Suprapubic skin (tissue), 4 donors: ENCODE data around the gene OR9I1.

Experiments used
- CTCF ChIP-seq, 2 donors: fragments of 200-600 bp in 1 of 2; fragments of 450-650 bp in 1 of 2; sonication (generic) in 1 of 2; IDR thresholded peaks; one replicate each; pipeline ENCODE4 v1.5.1; 2016 to 2019; ENCODE audit warnings: antibody characterized with exemption in 2 of 2, mild to moderate bottlenecking in 1 of 2, moderate library complexity in 1 of 2
- EP300 ChIP-seq: sonication (generic); formaldehyde crosslinking; IDR thresholded peaks from one replicate; pipeline ENCODE4 v1.6.1; 2017; ENCODE audit warnings: antibody characterized with exemption
- POLR2A ChIP-seq, 2 donors: fragments of 450-650 bp; IDR thresholded peaks; one replicate each; pipeline ENCODE4 v1.6.1; 2017; ENCODE audit warnings: antibody characterized with exemption in 2 of 2, mild to moderate bottlenecking in 2 of 2, moderate library complexity in 2 of 2
- POLR2AphosphoS5 ChIP-seq, 3 donors: sonication (generic); formaldehyde crosslinking; IDR thresholded peaks; one replicate each; pipeline ENCODE4 v1.6.1; 2017; ENCODE audit warnings: antibody characterized with exemption in 3 of 3

- TF ChIP-seq POLR2AphosphoS5 (IDR thresholded peaks at IDR 0.05): no peak
- TF ChIP-seq CTCF (IDR thresholded peaks at IDR 0.05): no peak
- TF ChIP-seq EP300: no peak
- TF ChIP-seq POLR2A (IDR thresholded peaks at IDR 0.05): no peak
Observed at GRCh38 chr11:58097437-58097836, 27.9 kb downstream of the OR9I1 start.
